ENCODE data around the gene DNAJC22.

DNAJC22 gene

DNA sequence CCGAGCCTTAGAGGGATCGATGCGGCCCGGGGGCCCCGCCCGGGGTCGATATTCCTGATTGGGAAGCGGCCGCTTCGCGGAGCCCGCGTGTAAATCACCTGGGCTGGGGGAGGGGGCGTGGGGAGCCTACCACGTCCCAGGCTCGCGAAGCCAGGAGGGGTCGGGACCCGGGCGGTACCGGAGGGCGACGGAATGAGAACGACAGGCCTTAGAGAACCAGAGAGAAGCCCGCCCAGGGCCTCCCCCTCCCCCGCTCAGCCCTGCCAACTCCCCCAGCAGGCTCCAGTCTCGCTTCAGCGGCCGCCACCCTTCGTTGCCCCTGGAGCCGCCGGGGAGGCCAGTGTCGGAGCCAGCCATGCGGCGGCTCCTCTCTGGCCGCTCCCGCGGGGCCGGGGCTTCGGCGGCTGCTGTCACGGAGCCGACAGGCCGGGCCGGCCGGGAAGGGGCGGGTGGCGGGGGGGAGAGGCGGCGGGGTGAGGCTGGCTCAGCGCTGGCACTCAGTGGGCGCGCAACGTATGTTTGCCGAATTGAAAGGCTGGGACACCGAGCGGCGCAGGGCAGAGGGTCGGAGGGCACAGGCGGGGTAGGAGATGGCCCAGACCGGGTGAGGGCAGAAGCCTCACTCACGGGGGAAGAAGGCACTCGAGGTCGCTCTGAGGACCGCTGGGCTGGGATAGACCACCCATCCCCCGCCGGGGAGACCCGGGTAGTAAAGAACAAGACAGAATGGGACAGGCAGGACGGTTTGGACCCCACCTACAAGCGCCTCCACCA, 1.4 kb upstream of the DNAJC22 start:
- peak; percentile 39 for DNase-seq

DNA sequence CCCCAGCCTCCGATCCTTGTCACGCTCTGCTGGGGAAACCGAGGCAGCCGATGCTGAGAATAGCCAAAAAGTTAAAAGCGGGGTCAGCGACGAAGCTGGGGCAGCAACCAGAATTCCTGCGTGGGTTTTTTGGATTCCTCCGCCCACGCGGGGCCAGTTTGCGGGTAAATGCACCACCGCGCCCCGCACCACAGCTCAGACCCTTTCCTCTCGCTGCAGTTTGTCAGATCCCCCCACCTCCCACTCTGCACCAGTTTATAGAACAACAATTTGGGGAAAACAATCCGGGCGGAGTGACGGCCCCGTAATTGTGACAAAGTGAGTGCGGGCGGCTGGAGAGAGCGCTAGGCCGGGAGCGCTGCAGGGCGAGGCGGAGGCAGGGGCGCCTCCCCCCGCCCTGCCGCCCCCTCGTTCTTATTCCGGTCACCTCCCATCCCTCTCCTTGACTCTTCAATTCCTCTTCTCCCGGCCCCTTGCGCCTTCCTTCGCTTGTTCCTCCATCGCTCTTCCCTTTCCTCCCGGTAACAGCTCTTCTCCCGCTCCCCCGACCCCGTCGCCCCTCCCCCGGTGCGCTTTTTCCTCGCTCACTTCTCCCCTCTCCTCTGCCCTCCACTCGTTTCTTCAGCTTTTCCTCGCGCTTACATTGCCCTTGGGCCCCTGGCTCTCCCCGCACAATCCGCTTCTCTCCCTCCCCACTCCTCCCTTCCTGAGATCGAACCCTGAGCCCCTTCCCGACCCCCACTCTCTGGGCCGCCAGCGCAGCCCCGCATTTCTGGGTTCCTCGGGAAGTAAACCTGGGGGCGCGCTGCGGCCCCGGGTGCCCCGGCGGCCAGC, 646 bp upstream of the DNAJC22 start:
- peak; percentile 30 for DNase-seq

GRCh38 chr12:49347311-49348193, 864 bp downstream of the DNAJC22 start:
- DNase-seq, result peak; percentile 81

- no peak for DNase-seq
These were observed 2.1 kb downstream of the DNAJC22 start for GRCh38 chr12:49348781-49349180.

DNA sequence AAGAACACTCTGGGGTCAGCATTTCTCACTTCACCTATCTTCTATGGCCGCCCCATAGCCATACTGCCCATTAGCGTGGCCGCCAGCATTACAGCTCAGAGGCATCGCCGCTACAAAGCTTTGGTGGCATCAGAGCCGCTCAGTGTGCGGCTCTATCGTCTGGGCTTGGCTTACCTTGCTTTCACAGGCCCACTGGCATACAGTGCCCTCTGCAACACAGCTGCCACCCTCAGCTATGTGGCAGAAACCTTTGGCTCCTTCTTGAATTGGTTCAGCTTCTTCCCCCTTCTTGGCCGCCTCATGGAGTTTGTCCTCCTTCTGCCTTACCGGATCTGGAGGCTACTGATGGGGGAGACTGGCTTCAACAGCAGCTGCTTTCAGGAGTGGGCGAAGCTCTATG, 2.6 kb downstream of the DNAJC22 start:
- no peak for DNase-seq

GRCh38 chr12:49352351-49352750, 5.7 kb downstream of the DNAJC22 start:
- DNase-seq, result no peak

GRCh38 chr12:49355913-49356312, 9.2 kb downstream of the DNAJC22 start:
- no peak for DNase-seq

- DNase-seq, result no peak
These were observed 10.5 kb downstream of the DNAJC22 start for GRCh38 chr12:49357103-49357678.

DNA sequence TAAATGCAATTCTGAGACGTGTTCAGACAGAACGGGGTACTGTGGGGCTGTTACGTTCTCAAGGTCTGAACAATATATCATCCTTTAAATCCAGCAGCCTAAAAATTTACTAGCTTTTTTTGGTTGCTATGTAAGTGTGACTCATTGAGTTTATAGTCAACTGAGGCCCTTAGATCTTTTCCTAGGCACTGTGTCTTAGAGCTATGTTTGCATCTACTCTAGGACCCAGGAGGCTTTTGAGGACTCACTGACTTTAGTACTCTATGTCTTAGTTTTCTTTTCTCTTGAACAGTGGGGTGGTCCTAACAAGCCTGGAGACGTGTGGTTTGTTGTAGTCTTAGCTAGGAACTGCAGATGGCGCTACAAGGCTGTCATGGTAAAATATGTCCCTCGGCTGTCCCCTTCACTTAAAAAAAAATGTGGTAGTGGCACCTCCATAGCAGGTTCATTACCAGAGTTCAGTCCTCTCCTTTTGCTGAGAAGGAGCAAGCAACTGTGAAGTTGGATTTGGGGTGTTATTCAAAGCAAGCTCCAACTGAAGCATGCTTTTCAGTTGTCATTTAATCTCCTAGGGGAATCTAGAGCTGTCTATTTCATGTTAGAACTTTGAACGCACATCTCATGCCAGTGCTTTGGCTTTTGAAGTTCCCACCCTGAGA, 11.9 kb downstream of the DNAJC22 start:
- peak; percentile 59 for DNase-seq

DNA sequence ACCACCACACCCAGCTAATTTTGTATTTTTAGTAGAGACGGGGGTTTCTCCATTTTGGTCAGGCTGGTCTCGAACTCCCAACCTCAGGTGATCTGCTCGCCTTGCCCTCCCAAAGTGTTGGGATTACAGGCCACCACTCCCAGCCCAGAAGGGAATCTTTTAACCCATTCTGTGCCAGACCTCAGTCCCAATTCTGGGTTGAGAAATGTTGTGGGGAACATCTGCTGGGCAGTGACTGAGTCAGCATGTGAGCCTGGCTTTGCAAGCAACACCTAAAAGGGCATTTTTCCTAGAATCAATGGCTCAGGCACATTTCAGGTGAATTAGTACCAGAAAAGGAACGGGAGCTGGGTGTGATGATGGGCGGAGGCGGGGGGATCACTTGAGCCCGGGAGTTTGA, 13.0 kb downstream of the DNAJC22 start:
- no peak for DNase-seq

GRCh38 chr12:49362077-49362476, 15.4 kb downstream of the DNAJC22 start:
- no peak for DNase-seq

GRCh38 chr12:49364989-49365388, 18.3 kb downstream of the DNAJC22 start:
- DNase-seq, result no peak

- no peak for DNase-seq
These were observed 18.9 kb downstream of the DNAJC22 start for GRCh38 chr12:49365542-49365941.

- peak; percentile 29 for DNase-seq
These were observed 19.5 kb downstream of the DNAJC22 start for GRCh38 chr12:49366096-49366651.

DNA sequence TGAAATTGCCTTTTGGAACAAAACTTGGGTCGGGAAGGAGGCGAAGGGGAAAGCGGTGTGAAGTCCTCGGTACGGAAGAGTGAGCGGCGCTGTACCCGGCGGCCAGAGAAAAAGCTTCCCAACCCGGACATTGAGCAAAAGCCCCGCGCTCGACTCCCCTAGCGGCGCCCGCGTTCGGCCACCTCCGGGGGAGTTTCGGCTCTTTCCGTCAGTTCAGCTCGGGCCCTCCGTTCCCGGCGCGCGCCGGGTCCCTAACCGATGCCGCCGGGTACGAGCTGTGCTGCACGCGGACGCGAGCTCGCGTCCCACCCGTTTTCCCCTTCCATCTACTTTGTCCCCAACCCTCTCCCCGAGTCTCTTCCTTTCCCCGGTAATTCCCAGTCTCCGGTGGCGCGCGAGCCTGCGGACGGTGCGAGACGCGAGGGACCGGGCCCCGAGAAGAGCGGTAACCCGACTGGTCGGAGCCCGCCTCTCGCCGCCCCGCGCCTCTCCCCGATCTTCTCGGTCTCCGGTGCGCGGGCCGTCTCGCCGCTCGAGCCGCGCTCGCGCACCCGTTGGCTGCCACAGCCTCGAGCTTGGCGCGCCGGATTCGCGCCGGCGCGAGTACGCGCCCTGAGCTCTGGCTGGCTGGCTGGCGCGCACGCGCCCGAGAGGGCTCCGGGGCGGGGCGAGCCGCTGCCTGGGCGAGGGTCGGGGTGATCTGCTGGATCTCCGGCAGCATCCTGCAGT, 20.1 kb downstream of the DNAJC22 start:
- DNase-seq, result peak; percentile 95

DNA sequence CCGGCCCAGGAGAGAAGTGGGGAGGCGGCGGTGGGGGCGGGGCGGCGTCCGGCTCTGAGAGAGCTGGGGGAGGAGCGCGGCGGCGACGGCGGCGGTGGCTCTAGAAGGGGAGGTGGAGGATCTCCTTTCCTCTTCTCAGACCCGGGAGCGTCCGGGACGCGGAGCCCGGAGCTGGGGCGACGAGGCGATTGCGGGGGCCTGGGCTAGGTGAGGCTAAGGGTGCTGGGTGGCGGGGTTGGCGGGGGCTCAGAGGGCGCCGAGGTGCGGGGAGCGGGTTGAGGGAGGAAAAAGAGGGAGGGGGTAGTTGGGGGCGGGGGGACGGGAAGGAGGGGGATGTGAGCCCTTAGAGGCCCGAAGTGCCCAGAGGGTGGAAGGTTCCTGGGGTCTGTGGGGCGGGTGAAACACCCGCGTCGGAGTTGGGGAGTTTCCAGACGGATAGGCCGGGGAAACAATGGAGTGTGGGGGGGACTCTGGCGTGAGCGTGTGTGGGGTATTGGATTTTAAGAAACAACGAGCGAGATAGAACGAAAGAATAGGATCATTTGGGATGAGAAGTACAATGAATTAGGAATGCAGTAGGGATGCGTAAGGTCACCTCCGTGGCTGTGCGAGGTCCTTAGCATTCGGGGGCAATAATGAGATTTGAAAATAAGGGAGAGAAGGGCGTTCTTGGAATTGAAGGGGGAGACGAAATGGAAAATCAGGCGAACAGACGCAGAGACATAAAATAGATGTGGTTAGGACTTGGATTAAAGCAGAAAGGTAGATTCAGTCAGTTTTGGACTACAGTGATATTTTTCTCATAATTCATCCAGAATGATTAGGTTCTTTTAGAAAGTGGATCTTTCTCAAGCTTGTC, 20.9 kb downstream of the DNAJC22 start, which contains the start of gene SPATS2:
Gene SPATS2 (plus strand): TSS at position 82 of the 859 bp plus-strand sequence. CDS start 93,551 bp downstream, outside the sequence.
- no peak for DNase-seq

- no peak for DNase-seq
These were observed 21.5 kb downstream of the DNAJC22 start for GRCh38 chr12:49368240-49368600.

- peak; percentile 53 for DNase-seq
These were observed 22.9 kb downstream of the DNAJC22 start for GRCh38 chr12:49369411-49370145.

DNA sequence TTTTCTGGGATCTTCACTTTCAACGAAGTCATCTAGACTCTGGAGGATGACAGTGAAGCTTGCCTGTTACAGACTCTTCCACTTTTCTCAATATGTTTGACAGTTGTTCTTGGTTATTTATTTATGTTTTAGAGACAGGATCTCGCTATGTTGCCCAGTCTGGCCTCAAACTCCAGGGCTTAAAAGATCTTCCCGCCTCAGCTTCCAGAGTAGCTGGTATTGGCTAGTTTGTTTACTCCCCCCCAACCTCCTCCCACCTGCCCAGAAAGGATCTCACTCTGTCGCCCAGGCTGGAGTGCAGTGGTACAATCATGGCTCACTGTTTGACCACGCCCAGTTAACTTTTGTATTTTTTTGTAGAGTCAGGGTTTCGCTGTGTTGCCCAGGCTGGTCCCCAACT, 23.9 kb downstream of the DNAJC22 start:
- no peak for DNase-seq

All from stimulated activated CD4-positive, alpha-beta T cell treated with anti-CD3 and anti-CD28 coated beads, Interleukin-15, amount 100 ng/mL, for 24 hours (primary cell).